SJSA1 (cell line): ENCODE measurements around the gene NXPH4. TPM values are rescaled to one million over a fixed set of nuclear protein-coding genes. Genes with fewer than 3 reads are reported as not detected.

ENCODE experiments used
- DNase-seq, 2 experiments: peaks; one replicate each; pipeline ENCODE4 v3.0.0-alpha.2; 2015 to 2020; ENCODE audit warnings: low spot score in 2 of 2, low read depth in 1 of 2
- H3K27ac ChIP-seq: fragments of 250-450 bp; sonication (Bioruptor Pico); 2 replicates; pipeline ENCODE4 v1.5.1; 2020; ENCODE audit warnings: mild to moderate bottlenecking, moderate library complexity
- H3K27me3 ChIP-seq: fragments of 250-450 bp; sonication (Bioruptor Pico); replicated peaks from 2 replicates; pipeline ENCODE4 v1.5.1; 2020; ENCODE audit warnings: mild to moderate bottlenecking, moderate library complexity
- H3K36me3 ChIP-seq: fragments of 250-450 bp; sonication (Bioruptor Pico); 2 replicates; pipeline ENCODE4 v1.5.1; 2020; ENCODE audit warnings: mild to moderate bottlenecking
- H3K4me1 ChIP-seq: fragments of 250-450 bp; sonication (Bioruptor Pico); replicated peaks from 2 replicates; pipeline ENCODE4 v1.6.1; 2021; ENCODE audit warnings: mild to moderate bottlenecking
- H3K4me3 ChIP-seq: fragments of 250-450 bp; sonication (Bioruptor Pico); 2 replicates; pipeline ENCODE4 v1.5.1; 2020; ENCODE audit warnings: mild to moderate bottlenecking
- H3K9me3 ChIP-seq: fragments of 250-450 bp; sonication (Bioruptor Pico); replicated peaks from 2 replicates; pipeline ENCODE4 v1.5.1; 2020; ENCODE audit warnings: mild to moderate bottlenecking
- total RNA-seq: library from RNA; depleted of rRNA; stranded (reverse); fragments of >200 nt; shearing (Covaris generic); gene quantifications from 2 replicates; pipeline ENCODE4 v1.2.3, GENCODE V29; 2014

The NXPH4 gene
- total RNA-seq, 1 experiment from 2014 or later: 0.13 TPM

GRCh38 chr12:57231276-57232021 lies 14.9 kb downstream of the NXPH4 start:
- peaks cover 51% of the 10 kb centered on the region for H3K36me3 ChIP-seq
- no peak overlapping the region for H3K27ac ChIP-seq
- 0 out of 2 replicates have a peak overlapping the region, but pooled peaks have one; percentile 55 for H3K4me3 ChIP-seq
- H3K9me3 ChIP-seq: no peaks in the 10 kb centered on the region
- H3K4me1 ChIP-seq: peaks cover 15% of the 10 kb centered on the region
- H3K27me3 ChIP-seq: no peaks in the 10 kb centered on the region
- DNase-seq: no peak

GRCh38 chr12:57232156-57232756 lies 15.7 kb downstream of the NXPH4 start:
- DNase-seq: no peak
- Histone ChIP-seq H3K4me3 (no peak overlapping the region), H3K4me1 (peaks cover 15% of the 10 kb centered on the region)

GRCh38 chr12:57233357-57234232 lies 17.0 kb downstream of the NXPH4 start:
- H3K27me3 ChIP-seq: no peaks in the 10 kb centered on the region
- no peak for DNase-seq
- peaks cover 15% of the 10 kb centered on the region for H3K4me1 ChIP-seq
- no peak overlapping the region for H3K4me3 ChIP-seq
- H3K27ac ChIP-seq: no peak overlapping the region
- H3K36me3 ChIP-seq: peaks cover 51% of the 10 kb centered on the region
- H3K9me3 ChIP-seq: no peaks in the 10 kb centered on the region

More at GRCh38 chr12:57232156-57232756, 15.7 kb downstream of the NXPH4 start:
- Histone ChIP-seq H3K9me3 (no peaks in the 10 kb centered on the region), H3K27me3 (no peaks in the 10 kb centered on the region), H3K27ac (no peak overlapping the region), H3K36me3 (peaks cover 51% of the 10 kb centered on the region)

- H3K4me1 ChIP-seq: peaks cover 16% of the 10 kb centered on the region
- no peak overlapping the region for H3K27ac ChIP-seq
- H3K36me3 ChIP-seq: peaks cover 51% of the 10 kb centered on the region
- no peaks in the 10 kb centered on the region for H3K9me3 ChIP-seq
- H3K27me3 ChIP-seq: no peaks in the 10 kb centered on the region
- H3K4me3 ChIP-seq: no peak overlapping the region
- DNase-seq: no peak
Observed at GRCh38 chr12:57234233-57234570, 17.6 kb downstream of the NXPH4 start.

- Histone ChIP-seq H3K9me3 (no peaks in the 10 kb centered on the region), H3K36me3 (peaks cover 51% of the 10 kb centered on the region), H3K4me1 (peaks cover 19% of the 10 kb centered on the region), H3K27me3 (no peaks in the 10 kb centered on the region; the same call in 1 of the 2 replicates), H3K4me3 (no peak overlapping the region), H3K27ac (no peak overlapping the region)
- no peak for DNase-seq
Observed at GRCh38 chr12:57234571-57235016, 18.0 kb downstream of the NXPH4 start.

GRCh38 chr12:57235017-57235727 lies 18.6 kb downstream of the NXPH4 start:
- Histone ChIP-seq H3K9me3 (no peaks in the 10 kb centered on the region), H3K27me3 (no peaks in the 10 kb centered on the region; the same call in 1 of the 2 replicates), H3K4me1 (peaks cover 25% of the 10 kb centered on the region), H3K36me3 (peaks cover 51% of the 10 kb centered on the region), H3K4me3 (no peak overlapping the region), H3K27ac (no peak overlapping the region)
- no peak for DNase-seq

GRCh38 chr12:57235728-57236131 lies 19.1 kb downstream of the NXPH4 start:
- peaks cover 51% of the 10 kb centered on the region for H3K36me3 ChIP-seq
- H3K4me1 ChIP-seq: peaks cover 25% of the 10 kb centered on the region
- H3K27ac ChIP-seq: no peak overlapping the region
- H3K9me3 ChIP-seq: no peaks in the 10 kb centered on the region
- DNase-seq: no peak
- H3K27me3 ChIP-seq: no peaks in the 10 kb centered on the region; the same call in 1 of the 2 replicates
- no peak overlapping the region for H3K4me3 ChIP-seq

GRCh38 chr12:57236201-57236924 lies 19.8 kb downstream of the NXPH4 start:
- DNase-seq: no peak
- Histone ChIP-seq H3K4me1 (peaks cover 23% of the 10 kb centered on the region), H3K36me3 (peaks cover 46% of the 10 kb centered on the region), H3K27me3 (no peaks in the 10 kb centered on the region; the same call in 1 of the 2 replicates), H3K27ac (no peak overlapping the region), H3K4me3 (no peak overlapping the region), H3K9me3 (no peaks in the 10 kb centered on the region)

- no peak overlapping the region for H3K4me3 ChIP-seq
- H3K36me3 ChIP-seq: peaks cover 39% of the 10 kb centered on the region
- no peak overlapping the region for H3K27ac ChIP-seq
- peaks cover 23% of the 10 kb centered on the region for H3K4me1 ChIP-seq
- DNase-seq: no peak
- H3K9me3 ChIP-seq: no peaks in the 10 kb centered on the region
- peaks cover 3% of the 10 kb centered on the region; the same call in 1 of the 2 replicates for H3K27me3 ChIP-seq
Observed at GRCh38 chr12:57236925-57237595, 20.5 kb downstream of the NXPH4 start.

- no peaks in the 10 kb centered on the region for H3K9me3 ChIP-seq
Observed at GRCh38 chr12:57237596-57237931, 21.0 kb downstream of the NXPH4 start.

GRCh38 chr12:57237932-57238853 lies 21.6 kb downstream of the NXPH4 start:
- Histone ChIP-seq H3K36me3 (peaks cover 28% of the 10 kb centered on the region), H3K4me1 (peaks cover 25% of the 10 kb centered on the region), H3K27ac (no peak overlapping the region), H3K9me3 (no peaks in the 10 kb centered on the region), H3K27me3 (peaks cover 4% of the 10 kb centered on the region; the same call in 1 of the 2 replicates), H3K4me3 (no peak overlapping the region)
- no peak for DNase-seq

More at GRCh38 chr12:57237596-57237931, 21.0 kb downstream of the NXPH4 start:
- no peak for DNase-seq
- Histone ChIP-seq H3K4me3 (no peak overlapping the region), H3K27ac (no peak overlapping the region), H3K4me1 (peaks cover 23% of the 10 kb centered on the region), H3K36me3 (peaks cover 34% of the 10 kb centered on the region), H3K27me3 (peaks cover 3% of the 10 kb centered on the region; the same call in 1 of the 2 replicates)
